GM19328 (cell line): ENCODE results near the gene TTC7B.
"Not testable (repeated sequence)": the region's sequence is repeated elsewhere in the genome, so short reads cannot be mapped to it uniquely, and the experiment has no call there.

Experiments
- ATAC-seq: cut with Tn5 transposase; IDR thresholded peaks from one replicate; pipeline ENCODE4 v1.9.1; 2021; ENCODE audit warnings: mild to moderate bottlenecking, moderate library complexity; ENCODE audit not compliant: unreplicated experiment

Gene TTC7B

DNA sequence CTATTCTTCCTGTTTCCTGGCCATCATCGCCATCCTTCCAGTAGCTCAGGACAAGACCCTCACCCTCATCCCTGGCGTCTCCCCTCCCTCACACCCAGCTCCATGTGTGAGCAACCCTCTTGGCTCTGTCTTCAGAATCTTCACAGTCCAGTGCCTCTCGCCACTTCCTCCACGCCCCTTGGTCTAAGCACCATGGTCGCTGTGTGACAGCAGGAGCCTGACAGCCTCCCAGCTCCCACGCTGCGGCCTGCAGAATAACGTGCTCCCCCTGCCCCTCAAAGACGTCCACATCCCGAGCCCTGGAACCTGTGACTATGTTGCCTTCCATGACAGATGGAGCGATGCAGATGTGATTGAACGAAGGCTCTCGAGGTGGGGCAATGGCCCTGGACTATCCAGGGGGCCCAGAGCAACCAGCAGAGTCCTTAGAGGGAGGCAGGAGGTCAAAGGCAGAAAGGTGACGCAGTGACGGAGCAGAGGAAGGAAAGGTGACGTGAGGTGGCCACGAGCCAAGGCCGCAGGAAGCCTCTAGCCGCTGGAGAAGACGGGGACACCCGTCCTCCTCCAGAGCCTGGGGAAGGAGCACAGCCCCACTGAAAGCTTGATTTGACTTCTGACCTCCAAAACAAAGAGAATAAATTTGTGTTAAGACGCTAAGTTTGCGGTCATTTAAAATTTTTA is 279.6 kb downstream of the TTC7B start:
- ATAC-seq, result no peak

DNA sequence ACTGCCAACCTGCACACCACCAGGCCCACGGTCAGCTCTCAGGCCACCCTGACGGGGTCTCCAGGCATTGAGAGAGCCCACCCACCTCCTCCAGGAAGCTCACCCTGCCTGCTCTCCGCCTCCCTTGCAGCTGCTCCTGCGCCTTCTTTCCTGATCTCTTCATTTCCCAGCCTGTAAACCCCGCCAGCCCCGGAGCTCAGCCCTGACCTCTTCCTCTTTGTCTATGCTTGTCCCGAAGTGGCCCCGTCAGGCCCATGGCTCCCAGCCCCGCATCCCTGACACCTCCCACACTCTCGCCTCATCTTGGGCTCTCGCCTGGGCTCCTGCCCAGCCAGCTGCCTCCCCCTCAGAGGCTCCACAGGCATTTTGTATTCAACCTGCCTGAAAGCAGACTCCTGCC is 280.1 kb downstream of the TTC7B start:
- no peak for ATAC-seq

DNA sequence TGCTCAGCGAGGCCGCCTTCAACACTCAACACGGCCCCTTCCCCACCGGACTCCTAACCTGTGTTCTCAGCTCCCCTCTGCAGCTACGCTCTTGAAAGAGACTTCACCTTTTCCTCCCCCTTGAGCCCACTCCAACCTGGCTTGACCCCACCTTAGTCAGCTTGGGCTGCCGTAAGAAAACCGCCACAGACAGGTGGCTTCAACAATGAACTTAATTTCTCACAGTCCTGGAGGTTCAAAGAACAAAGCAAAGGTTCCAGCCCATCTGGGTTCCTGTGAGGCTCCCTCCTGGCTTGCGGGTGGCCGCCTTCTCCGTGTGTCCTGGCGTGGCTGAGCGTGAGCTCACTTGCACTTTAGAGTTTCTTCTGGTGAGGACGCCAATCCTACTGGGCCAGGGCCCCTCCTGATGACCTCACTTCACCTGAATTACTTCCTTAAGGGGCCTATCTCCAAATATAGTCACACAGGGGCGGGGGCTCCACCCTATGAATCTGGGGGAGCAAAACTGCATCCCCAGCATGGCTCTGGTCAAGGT is 280.6 kb downstream of the TTC7B start:
- ATAC-seq, result no peak

DNA sequence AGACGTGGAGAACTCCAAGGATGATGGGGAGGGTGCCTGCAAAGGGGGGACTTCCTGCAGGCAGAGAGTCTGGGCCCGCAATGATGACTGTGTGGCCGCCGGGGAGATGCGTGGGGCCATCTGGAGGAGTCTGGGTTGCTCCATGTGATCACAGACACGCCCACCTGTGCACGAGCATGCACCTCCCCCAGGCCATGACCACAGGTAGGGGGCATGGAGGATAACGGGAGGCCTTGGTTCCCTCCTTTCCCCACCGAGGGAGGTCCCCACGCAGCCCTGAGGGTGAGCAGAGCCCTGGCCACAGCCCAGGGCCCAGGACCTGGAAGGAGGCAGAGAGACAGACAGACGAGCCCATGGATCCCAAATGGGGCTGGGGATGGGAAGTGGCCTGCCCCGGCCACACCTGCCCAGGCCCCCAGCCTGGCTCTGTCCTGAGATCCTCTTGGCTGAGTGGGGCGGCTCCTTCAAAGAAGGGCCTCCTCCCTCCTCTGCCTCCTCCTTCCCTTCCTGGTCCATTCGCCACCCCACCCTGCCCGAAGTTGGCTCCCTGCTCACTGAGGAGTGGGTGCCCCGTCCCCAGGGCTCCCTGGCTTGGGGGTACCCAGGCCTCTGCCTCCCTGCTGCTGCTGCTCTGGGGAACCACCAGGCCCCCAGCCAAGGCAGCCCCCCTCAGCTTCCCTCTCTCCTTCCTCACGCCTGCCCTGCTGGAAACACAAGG is 281.2 kb downstream of the TTC7B start:
- no peak for ATAC-seq

- no peak for ATAC-seq
Observed at GRCh38 chr14:90534091-90534837, 282.0 kb downstream of the TTC7B start.

DNA sequence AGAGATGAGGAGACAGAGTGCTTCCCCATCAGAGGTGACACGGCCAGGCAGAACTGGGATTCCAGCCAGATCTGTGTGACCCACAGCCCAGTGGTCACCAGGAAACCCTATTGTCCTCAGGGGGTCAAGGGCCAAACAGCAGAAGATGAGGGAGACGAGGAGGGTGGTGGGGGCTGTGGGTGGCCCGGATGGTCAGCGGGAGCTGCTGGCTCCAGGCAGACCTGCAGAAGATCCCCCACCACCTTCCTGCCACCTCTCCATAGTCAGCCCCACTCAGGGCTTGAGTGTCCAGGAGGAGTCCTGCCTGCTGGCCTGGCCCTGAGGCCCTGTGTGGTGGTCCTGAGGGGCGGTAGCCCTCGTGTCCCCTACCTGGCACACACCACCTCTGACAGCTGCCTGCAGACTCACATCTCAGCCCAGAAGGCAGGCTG is 282.6 kb downstream of the TTC7B start:
- no peak for ATAC-seq

DNA sequence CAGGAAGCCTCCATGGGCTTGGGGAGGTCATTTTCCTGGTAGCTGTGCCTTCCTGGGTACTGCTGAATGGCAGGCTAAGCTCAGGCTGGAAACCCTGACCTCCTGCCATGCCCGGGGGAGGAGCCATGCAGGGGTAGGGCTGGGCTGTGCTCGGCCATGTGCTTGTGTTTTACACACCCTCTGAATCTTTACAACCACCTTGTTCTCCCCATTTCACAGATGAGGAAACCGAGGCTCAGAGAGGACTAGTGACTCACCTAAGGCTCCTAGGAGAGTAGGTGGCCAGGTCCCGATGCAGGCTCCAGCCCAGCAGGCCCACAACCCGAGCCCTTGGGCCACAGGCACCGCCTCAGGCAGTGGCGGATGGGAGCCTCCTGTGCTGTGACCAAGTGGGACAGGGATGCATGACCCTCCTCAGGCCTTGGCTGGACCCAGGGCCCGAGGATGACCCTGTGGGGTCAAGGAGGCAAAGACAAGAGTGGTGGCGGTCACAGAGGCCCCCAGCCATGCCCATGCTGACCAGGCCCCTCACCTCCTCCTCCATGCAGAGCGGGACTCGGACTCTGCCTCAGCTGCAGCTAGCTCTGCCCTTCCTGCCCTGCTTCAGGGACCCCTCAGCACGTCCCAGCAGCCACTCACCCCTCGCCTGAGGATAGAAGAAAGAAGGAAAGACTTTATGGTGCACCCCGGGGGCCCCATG is 283.3 kb downstream of the TTC7B start:
- ATAC-seq, result no peak

- ATAC-seq, result no peak
Observed at GRCh38 chr14:90531497-90531896, 284.7 kb downstream of the TTC7B start.

GRCh38 chr14:90530523-90530922 is 285.7 kb downstream of the TTC7B start:
- ATAC-seq, result no peak

- ATAC-seq, result no peak
Observed at GRCh38 chr14:90527978-90528377, 288.3 kb downstream of the TTC7B start.

DNA sequence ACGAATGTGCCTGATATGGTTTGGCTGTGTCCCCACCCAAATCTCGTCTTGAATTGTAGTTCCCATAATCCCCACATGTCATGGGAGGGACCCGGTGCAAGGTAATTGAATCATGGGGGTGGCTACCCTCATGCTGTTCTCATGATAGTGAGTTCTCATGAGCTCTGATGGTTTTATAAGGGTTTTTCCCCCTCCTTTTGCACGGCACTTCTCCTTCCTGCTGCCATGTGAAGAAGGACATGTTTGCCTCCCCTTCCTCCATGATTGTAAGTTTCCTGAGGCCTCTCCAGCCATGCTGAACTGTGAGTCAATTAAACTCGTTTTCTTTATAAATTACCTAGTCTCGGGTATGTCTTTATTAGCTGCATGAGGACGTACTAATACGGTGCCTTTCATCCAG is 289.7 kb downstream of the TTC7B start:
- ATAC-seq, result not testable (repeated sequence)

GRCh38 chr14:90525353-90526028 is 290.7 kb downstream of the TTC7B start:
- not testable (repeated sequence) for ATAC-seq

DNA sequence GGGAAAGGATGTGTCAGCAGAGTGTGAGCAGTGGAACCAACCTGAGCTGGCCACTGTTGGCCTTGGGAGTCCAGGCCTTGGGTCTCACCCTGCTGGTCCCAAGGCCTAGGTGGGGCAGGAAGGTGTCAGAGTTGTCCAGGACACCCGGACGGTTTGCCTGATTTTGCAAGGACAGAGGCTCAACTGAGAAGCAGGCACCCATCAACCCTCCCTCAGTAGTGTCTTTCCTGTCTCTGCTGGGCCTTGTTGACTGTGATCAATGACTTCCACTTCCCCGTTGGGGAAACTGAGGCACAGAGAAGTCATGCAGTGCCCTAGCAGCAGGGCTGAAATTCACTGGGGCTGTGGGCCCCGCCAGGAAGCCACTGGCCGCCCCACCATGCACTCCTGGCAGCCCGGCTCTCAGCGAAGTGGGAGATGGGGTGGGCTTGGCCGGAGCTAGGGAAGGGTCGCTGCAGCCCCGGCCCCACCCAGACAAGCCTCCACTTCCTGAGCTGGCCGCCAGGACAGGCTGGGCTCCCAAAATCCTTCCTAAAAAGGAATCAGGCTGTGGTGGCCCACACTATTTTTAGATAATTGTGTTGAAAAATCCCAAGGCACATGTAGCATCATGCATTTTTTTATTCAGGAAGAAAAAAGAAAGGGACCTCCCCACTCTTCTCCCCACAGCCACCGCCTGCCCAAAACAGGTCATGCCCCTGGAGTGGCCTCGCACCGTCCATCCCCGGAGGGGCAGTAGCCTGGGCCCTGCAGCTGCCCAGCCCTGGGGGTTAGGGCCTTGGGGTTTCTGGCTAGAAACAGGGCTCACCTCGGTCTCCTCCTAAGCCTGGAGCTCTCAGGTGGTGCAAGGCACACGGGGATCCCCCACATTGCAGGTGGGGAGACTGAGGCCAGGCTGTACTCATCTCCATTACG is 292.0 kb downstream of the TTC7B start:
- ATAC-seq, result no peak

- ATAC-seq, result no peak
Observed at GRCh38 chr14:90523544-90523943, 292.7 kb downstream of the TTC7B start.

DNA sequence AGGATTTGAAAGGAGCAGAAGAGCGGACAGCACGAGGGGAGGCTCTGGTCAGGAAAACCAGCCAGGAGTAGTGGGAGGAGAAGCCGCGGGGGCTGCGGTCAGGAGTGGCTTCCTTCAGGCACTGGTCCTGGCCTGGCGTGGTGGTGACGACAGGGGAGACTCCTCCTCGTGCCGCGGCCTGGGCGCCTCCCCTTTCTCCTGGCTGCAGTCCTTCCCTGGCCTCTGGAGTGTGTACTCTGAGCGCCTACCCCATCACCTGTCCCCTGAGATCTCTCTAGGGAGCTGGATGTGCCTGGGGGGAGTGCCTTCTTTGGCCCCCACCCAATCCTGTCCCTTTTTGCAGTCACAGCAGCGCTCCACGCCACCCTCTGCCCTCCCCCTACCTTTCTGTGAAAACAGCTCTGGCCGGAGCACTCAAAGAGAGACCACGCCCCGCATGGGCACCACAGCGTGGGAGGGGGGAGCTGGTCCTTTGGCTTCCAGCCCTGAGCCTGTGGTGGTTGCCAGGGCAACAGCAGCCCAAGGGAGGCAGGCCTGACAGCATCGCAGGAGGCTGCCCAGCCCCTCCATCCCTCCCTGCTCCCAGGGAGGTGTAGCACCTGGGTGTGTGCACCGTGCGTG is 293.5 kb downstream of the TTC7B start:
- no peak for ATAC-seq

GRCh38 chr14:90521930-90522483 is 294.2 kb downstream of the TTC7B start:
- ATAC-seq, result no peak

GRCh38 chr14:90521084-90521929 is 294.9 kb downstream of the TTC7B start:
- no peak for ATAC-seq

GRCh38 chr14:90520326-90520725 is 295.9 kb downstream of the TTC7B start:
- ATAC-seq, result no peak
